GM23338 (cell line): ENCODE results near the gene HTT.

ENCODE experiments used
- CREB1 ChIP-seq: fragments of 250-450 bp; sonication (Bioruptor Pico); IDR thresholded peaks from 2 replicates; pipeline ENCODE4 v1.5.0; 2020; ENCODE audit warnings: low read depth, mild to moderate bottlenecking, moderate library complexity
- CTCF ChIP-seq, 2 experiments: fragments of 200-600 bp in 1 of 2; sonication (generic) in 1 of 2; conservative IDR thresholded peaks; 2 replicates each; pipeline versions ENCODE4 v1.5.1 to v1.6.1; 2016 to 2017; ENCODE audit warnings: antibody characterized with exemption in 2 of 2, low read depth in 2 of 2, mild to moderate bottlenecking in 2 of 2, moderate library complexity in 1 of 2
- EZH2 ChIP-seq: fragments of 200-600 bp; sonication (generic); IDR thresholded peaks from one replicate; pipeline ENCODE4 v1.8.0; 2017; ENCODE audit warnings: antibody characterized with exemption, mild to moderate bottlenecking, low read depth; ENCODE audit not compliant: unreplicated experiment
- EZH2phosphoT487 ChIP-seq: fragments of 200-600 bp; sonication (generic); IDR thresholded peaks from one replicate; pipeline ENCODE4 v1.8.1; 2018; ENCODE audit warnings: antibody characterized with exemption; ENCODE audit not compliant: unreplicated experiment
- NANOG ChIP-seq: IDR thresholded peaks from 2 replicates; pipeline ENCODE4 v1.6.1; 2016; ENCODE audit warnings: antibody characterized with exemption, borderline replicate concordance
- POLR2AphosphoS5 ChIP-seq: IDR thresholded peaks from 2 replicates; pipeline ENCODE4 v1.6.1; 2016; ENCODE audit warnings: antibody characterized with exemption, low read depth
- REST ChIP-seq: IDR thresholded peaks from one replicate; pipeline ENCODE4 v1.6.1; 2018; ENCODE audit warnings: antibody characterized with exemption; ENCODE audit not compliant: unreplicated experiment
- STAT1 ChIP-seq: IDR thresholded peaks from one replicate; pipeline ENCODE4 v1.6.1; 2016; ENCODE audit warnings: antibody characterized with exemption; ENCODE audit not compliant: unreplicated experiment

GRCh38 chr4:3245676-3246075 is 171.2 kb downstream of the HTT start:
- no peak for TF ChIP-seq CTCF (conservative IDR thresholded peaks at IDR 0.05; ENCODE audit: low read depth in 2 of 2)
- TF ChIP-seq CREB1 = no peak
- no peak for TF ChIP-seq EZH2
- no peak for TF ChIP-seq POLR2AphosphoS5
- no peak for TF ChIP-seq NANOG
- TF ChIP-seq REST = no peak
- TF ChIP-seq EZH2phosphoT487 = no peak
- TF ChIP-seq STAT1 = no peak
